SK-N-MC (cell line): Measurements from ENCODE around the gene LRCOL1.

Experiments
- EZH2 ChIP-seq: fragments of 200-600 bp; sonication (generic); IDR thresholded peaks from one replicate; pipeline ENCODE4 v1.6.1; 2017; ENCODE audit warnings: antibody characterized with exemption
- FOXP2 ChIP-seq: optimal IDR thresholded peaks from 2 replicates; pipeline ENCODE3; 2011; ENCODE audit warnings: mild to moderate bottlenecking, moderate library complexity; ENCODE audit not compliant: insufficient read depth; ENCODE audit errors: extremely low read length, control extremely low read depth
- POLR2AphosphoS5 ChIP-seq: IDR thresholded peaks from 2 replicates; pipeline ENCODE4 v1.6.1; 2012; ENCODE audit warnings: mild to moderate bottlenecking, low read depth, low read length, borderline replicate concordance

GRCh38 chr12:132581348-132582057, 28.9 kb downstream of the LRCOL1 start:
- TF ChIP-seq POLR2AphosphoS5 (no peak), EZH2 (no peak), FOXP2 (no peak)
